Measurements from ENCODE around the gene MAP3K7.

The MAP3K7 gene

GRCh38 chr6:90530882-90531281, 56.0 kb downstream of the MAP3K7 start:
- no peak for DNase-seq (ENCODE audit: low spot score)

DNA sequence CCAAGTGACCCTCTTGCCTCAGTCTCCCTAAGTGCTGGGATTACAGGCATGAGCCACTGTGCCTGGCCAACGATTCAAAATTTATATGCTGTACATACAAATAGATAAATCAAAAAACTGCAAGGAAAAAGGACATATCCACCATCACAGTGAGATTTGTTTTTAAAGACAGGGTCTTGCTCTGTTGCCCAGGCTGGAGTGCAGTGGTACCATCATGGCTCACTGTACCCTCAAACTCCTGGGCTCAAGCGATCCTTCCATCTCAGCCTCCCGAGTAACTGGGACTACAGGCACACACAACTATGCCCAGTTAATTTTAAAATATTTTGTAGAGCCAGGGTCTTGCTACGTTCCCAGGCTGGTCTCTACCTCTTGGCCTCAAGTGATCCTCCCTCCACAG, 61.5 kb downstream of the MAP3K7 start:
- no peak for DNase-seq (ENCODE audit: low spot score)

DNA sequence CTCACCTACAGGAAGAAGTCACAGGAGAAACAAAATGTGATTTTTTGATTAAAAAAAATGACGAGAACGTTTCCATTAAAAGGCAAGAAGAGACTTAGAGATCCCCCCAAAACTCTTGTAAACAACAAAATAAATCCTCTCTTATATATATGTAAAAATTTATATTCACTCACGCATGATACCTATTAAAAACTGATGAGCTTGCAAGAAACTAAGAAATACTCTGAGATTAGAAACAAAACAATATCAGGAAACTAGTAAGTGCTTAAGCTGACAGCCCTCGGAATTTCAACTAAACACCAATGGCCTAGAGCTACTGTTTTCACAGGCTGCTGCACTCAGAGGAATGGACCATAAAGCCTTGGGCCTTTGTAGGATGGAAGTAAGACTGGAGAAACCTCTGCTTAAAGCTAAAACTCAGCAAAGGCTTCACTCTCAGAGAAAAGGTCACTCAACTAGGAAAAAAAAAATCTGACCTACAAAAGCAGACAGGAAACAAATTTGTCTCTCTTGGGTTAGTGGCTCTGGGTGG, 63.0 kb downstream of the MAP3K7 start:
- DNase-seq (ENCODE audit: low spot score), result no peak

- DNase-seq (ENCODE audit: low spot score), result no peak
Measured at GRCh38 chr6:90521955-90522354, 64.9 kb downstream of the MAP3K7 start.

DNA sequence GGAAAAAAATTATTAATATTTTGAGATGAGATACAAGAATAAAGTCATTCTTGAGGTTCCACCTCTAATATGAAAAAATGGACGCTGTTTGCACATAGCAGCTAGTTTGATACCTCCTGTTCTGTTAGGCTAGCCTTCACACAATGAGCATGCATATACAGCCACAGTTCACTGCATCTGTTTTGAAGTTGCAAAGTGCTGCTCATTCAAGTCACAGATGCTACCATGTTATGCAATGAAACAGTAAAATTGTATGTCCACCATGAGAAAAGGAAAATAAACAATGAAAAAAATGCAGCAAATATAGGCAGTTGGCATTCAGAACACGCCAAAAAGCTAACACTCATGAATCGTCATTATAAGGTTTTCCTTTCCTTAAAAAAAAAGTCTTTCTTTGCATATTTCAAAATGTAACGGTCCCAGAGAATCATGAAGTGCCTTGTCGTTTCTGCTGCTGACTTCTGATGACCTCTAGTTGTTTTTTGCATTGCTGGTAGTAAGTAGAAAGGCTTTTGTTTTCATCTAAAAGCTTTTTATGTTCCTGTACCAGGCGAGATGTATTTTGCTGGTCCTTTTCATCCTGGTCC, 70.7 kb downstream of the MAP3K7 start:
- no peak for DNase-seq (ENCODE audit: low spot score)

- DNase-seq (ENCODE audit: low spot score), result no peak
Measured at GRCh38 chr6:90514496-90514895, 72.4 kb downstream of the MAP3K7 start.

DNA sequence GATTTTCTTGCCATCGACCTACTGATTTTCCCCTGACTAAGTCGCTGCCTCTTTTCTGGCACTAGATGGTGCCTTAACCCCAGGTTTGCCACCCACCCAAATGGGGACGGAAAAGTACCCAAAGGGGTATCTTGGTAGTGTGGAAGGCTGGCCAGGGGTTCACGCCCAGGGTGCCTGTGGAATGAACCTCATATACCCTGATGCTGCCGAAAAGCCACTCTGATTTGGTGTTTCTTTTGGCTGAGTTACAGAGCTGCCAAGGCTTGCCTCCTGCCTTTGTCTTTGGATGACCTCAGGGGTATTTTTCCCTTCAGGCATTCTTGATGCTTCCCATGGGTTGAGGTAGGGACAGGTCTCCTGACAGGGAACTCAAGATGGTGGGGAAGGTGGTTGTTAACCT, 78.1 kb downstream of the MAP3K7 start:
- no peak for DNase-seq (ENCODE audit: low spot score)

GRCh38 chr6:90502866-90503407, 83.9 kb downstream of the MAP3K7 start:
- peak; percentile 10 for DNase-seq (ENCODE audit: low spot score)

- no peak for DNase-seq (ENCODE audit: low spot score)
Measured at GRCh38 chr6:90502381-90502780, 84.5 kb downstream of the MAP3K7 start.

GRCh38 chr6:90500458-90500857, 86.4 kb downstream of the MAP3K7 start:
- no peak for DNase-seq (ENCODE audit: low spot score)

GRCh38 chr6:90497411-90497810, 89.5 kb downstream of the MAP3K7 start:
- no peak for DNase-seq (ENCODE audit: low spot score)

DNA sequence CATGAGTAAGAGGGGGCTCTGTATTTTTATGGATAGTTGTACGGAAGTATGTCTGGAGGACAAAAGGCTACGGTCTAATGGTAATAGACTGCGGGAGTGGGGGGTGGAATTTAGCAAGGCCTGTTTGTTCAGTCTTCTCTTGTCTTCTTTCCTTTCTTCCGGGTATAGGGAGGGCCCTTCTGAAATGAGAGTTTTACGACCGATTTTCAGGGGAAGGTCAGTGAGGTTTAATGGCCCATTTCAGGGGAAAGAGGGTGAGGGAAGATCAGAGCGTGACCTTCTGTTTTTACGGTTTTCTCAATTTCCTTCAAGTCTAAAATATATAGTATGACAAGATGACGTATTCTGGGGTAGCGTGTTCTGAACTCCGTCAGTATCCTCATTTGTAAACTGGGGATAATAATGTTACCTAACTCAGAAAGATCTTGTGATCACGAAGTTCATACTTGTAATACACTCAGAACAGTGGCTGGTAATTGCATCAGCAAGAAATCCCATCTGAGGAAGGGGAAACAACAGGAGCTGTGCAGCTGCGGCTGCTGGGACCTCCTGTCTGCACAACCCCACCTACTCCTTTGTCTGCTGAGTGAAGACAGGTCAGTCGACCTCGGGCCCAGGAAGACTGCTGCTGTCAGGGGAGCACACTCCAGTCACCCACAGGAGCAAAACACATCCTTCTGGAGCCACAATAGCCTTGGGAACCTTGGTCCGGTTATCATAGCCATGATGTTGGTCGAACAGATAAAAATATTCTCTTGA, 90.4 kb downstream of the MAP3K7 start:
- DNase-seq (ENCODE audit: low spot score), result no peak

DNA sequence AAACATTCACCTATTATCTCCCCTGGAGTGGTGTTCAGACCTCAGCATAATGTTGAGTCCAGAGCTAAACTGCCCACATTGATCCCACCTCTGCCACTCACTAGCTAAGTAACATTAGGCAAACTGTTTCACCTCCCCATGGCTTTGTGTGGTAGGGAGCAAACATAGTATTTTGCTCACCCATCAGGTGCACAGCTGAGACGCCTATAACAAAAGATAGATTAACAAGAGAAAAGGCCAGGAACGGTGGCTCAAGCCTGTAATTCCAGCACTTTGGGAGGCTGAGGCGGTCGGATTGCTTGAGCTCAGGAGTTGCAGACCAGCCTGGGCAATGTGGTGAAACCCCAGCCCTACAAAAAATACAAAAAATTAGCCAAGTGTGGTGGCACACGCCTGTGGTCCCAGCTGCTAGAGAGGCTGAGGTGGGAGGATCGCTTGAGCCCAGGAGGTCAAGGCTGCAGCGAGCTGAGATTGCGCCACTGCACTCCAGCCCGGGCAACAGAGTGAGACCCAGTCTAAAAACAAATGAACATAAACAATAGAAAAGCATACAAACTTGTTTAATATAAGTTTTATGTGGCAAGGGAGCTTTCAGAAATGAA, 91.6 kb downstream of the MAP3K7 start:
- DNase-seq (ENCODE audit: low spot score), result no peak

- no peak for DNase-seq (ENCODE audit: low spot score)
Measured at GRCh38 chr6:90494067-90494780, 92.6 kb downstream of the MAP3K7 start.

GRCh38 chr6:90493332-90493731, 93.5 kb downstream of the MAP3K7 start:
- no peak for DNase-seq (ENCODE audit: low spot score)

DNA sequence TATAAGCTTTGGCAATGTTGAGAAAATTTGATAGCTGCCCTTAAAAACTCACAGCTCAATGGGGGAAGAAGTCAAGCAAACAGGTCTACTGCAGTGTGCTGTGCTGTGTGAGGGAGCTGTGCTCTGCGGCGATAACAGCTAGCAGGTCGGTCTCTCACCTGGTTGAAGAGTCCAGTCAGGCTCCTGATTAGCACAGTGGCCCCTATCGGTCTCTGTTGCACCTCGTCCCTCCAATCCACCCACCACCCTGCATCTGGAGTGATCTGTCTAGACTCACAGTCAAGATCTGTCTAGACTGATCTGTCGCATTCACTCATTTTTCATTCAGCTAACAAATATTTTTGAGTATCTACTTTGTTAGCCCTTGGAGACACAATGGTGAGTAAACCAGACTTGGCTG, 94.1 kb downstream of the MAP3K7 start:
- DNase-seq (ENCODE audit: low spot score), result no peak

GRCh38 chr6:90492369-90492768, 94.5 kb downstream of the MAP3K7 start:
- no peak for DNase-seq (ENCODE audit: low spot score)

DNA sequence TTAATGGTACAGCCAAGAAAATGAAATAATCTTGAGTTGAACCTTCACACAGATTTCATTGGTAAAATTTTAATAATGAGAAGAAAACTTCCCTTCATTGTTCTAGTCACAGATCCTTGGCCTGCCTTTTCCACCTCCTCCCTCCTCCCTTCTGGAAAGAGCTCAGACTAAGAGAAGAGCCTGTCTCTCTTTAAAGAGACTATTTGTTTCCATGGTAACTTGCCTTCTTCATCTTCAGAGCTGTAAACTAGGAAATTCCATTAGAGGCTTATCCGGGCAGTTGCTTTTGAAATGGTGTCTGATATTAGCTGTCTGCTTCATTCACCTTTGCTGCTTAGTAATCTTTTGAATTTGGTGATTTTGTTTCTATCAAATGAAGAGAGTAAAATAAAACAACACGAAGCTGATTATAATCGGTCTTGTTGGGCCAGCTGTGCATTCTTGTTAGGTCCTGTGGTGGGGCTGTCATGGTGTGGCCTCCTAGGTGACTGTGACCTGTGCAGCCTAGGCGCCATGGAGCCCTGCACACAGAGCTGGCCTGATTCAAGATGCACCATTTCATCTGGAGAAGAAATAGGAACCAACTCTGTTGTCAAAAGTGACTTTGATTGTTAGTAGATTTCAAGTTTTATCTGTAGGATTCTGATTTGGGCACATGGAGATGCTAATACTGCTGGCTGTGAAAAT, 96.7 kb downstream of the MAP3K7 start:
- DNase-seq (ENCODE audit: low spot score), result no peak

- DNase-seq (ENCODE audit: low spot score), result no peak
Measured at GRCh38 chr6:90488816-90489215, 98.1 kb downstream of the MAP3K7 start.

GRCh38 chr6:90485635-90486277, 101.1 kb downstream of the MAP3K7 start:
- DNase-seq (ENCODE audit: low spot score), result no peak

- DNase-seq (ENCODE audit: low spot score), result no peak
Measured at GRCh38 chr6:90484903-90485302, 102.0 kb downstream of the MAP3K7 start.
